GM18517 (cell line): ENCODE results near the gene ALDH1L1.
"Not testable (repeated sequence)": the region's sequence is repeated elsewhere in the genome, so short reads cannot be mapped to it uniquely, and the experiment has no call there.

ENCODE experiments used
- ATAC-seq: cut with Tn5 transposase; IDR thresholded peaks from one replicate; pipeline ENCODE4 v1.9.1; 2021; ENCODE audit warnings: mild to moderate bottlenecking, moderate library complexity; ENCODE audit not compliant: unreplicated experiment

The ALDH1L1 gene

DNA sequence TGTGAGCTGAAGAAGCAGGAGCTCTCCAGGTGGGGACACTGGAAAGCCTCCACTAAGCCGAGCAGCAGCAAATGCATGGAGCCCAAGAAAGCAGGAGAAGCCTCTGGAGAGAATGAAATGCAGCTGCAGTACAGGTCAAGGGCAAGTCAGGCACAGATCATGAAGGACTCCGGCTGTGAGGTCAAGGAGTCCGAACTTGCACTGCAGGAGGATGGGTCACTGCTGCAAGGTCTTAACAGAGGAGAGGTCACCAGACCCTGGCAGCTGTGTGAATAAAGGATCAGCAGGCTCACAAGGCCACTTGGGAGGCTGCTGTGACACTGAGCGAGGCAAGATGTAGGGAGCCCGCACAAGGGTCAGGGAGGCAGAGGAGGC lies 71.7 kb downstream of the ALDH1L1 start:
- ATAC-seq, result no peak

DNA sequence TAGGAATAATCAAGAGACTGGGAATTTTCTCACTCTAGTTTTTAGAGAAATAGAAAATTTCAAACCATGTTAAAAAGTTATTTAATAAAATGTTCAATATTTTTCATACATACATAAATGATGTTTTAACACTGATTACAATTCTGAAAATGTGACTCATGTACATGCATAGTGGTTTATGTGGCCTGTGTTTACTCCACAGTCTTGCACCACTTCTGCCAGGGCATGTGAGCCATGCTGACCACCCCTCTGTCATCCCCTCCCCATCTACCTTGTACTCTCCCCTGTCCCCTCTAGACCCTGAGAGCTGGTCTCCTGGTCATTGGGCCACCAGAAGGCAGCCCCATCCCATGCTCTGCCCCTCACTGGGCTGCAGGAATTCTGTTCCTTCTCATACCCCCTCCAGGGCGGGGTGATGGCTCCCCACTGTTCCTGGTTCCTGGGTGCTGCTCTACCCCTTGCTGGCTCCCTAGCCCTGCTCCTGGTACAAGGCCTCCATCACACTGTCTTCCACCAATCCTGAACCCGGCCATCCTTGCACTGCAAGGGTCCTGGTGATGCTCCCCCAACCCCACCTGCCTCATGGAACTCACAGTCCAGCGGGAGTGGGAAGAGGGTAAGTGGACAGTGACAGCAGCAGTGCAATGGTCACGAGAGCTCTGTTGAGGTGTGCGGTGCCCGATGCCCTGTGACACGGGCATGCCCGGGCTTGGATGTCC lies 72.3 kb downstream of the ALDH1L1 start:
- ATAC-seq, result no peak

DNA sequence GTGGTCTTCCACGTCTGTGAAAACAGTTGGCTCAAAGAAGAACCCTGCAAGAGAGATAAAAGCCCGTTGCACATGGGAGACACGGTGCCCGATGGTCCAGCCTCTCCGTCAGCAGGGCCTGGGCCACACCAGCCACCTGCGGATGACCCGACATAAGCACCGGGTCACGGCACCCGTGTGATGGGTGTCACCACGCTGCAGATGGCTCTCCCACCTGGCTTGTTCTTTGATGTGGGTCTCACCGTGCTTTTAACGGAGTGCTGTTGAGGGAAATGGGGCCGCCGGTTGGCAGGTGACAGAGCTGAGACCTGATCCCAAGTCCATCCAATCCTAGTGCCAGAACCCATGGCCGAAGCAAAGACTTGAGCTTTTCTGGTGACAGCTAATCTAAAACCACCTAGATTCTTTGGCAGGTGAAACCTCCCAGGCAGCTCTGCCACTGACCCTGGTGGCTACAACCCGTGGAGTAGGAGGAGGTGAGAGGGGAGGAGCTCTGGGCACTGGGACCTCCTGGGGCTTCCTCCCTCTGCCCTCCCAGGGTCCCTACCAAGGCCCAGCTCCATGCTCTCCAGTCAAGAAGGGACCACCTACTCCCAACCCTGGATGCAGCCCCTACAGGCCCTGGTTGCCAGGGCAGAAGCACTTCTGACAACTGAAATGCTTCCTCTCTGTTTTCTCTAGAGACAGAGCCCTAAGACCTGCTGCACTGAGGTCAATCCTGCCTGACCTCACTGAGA lies 73.0 kb downstream of the ALDH1L1 start:
- no peak for ATAC-seq

DNA sequence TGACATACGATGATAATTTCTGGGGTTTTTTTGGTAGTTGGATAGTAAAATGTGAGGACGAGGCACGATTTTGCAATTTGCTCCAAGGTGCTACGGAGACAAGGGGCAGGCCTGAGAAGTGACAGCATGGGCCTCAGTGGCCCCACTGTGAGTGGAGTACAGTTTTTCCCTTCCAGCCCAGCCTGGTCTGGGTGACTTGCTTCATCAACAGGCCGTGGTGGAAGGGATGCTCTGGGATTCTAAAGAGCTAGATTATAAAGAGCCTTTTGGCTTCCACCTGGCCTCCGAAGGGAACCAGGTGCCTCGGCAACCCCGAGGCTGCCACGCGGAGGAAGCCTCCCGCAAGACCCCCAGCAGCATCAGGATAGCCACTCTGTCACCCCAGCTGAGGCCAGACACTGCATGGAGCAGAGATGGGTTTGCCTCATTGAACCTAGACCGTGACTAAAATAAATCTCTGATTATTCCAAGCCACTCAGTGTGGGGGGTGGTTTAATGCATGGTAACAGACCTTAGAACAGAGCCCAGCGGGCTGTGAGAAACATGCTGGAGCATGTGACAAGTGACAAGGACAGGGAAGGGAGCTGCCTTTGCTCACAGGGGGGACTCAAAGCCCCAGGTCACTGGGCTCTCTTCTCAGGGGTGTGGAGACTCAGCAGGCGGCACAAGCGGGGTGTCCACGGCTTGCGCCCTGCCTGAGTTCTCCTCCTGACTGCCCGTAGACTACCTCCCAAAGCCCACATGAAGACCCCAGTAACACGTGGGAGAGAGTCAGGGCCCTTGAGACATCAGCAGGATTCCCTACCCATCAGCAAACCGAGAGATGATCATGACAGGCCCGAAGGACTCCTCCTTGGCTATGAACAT lies 73.8 kb downstream of the ALDH1L1 start:
- no peak for ATAC-seq

DNA sequence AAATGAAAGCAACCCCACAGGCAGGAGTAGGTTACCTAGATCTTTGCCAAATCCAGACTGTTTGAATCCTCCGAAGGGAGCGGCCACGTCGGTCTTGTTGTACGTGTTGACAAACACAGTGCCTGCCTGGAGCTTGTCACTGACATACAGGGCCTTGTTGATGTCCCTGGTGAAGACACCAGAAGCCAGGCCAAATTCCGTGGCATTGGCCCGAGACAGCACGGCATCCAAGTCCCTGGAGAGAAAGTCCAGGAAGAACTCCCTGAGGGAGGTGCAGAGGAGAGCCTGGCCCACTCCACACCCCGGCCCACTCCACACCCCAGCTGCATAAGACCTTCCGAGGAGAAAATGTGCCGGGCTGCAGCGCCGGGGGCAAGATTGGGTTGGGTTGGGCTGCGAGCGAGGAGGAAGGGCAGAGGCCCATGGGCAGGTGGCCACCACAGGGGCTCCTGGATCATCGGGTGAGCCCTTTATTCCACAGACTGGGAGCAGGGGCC lies 74.6 kb downstream of the ALDH1L1 start:
- ATAC-seq, result no peak

DNA sequence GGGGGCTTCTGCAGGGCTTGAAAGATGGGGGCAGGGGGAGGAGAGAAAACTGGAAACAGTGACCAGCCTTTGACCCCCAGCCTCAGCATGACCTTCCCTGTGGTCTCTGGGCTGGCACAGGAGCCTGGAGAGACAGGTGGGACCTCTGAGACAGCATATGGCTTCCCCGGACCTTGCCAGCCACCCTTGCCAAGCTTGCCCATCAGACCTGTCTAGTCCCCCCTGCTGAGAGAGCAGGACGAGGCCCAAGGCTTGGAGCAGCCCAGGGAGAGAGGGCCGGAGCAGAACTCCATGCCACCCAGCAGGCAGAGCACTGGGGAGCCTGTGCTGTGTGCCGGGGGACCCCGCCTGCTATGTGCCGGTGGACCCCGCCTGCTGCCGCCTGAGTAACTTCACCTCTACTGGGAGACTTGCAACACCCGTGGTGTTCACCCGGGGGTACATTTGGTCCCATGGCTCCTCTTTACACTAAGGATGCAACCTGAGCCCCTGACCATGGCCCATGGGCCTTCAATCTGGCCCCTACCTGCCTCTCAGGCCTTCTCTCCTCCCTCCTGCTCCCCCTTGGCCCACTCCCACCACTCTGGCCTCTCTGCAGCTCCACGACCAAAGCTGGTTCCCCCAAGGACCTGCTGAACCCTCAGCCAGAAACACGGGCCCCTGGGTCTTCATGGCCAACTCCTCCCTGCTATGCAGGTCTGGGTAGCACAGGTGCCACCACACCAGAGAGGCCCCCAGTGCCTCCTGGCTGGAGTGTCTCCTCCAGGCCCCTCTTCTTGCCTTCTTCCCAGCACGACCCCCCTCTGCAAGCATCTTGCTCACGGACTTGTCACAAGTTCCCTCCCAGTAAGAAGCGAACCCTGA lies 75.4 kb downstream of the ALDH1L1 start:
- ATAC-seq, result no peak

DNA sequence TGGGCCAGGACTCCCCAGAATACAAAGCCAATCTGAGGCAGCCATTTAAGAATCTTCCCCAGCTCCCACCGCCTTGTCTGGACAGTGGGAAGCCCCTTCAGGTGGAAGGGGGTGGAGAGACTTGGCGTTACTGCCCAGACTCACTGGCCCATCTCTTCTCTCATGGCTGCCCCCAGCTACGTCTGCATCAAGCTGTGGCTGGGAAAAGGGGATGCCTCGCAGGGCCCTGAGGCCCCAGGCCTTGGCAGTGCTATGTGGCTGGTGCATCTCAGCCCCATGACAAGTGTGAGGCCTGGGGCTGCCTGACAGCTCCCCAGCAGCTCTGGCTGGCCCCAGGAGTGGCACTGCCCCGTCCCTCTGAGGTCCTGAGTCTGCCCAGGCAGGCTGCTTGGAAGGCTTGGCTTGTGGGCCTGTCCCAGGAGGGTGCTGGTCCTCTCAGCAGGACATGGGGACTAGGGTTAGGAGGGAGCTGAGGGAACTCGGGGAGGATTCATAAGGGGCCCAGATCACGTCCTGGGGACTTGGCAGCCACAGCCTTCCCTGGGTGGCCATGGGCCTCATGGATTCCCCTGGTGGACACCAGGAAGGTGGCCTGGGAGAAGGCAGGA lies 76.3 kb downstream of the ALDH1L1 start:
- ATAC-seq, result no peak

DNA sequence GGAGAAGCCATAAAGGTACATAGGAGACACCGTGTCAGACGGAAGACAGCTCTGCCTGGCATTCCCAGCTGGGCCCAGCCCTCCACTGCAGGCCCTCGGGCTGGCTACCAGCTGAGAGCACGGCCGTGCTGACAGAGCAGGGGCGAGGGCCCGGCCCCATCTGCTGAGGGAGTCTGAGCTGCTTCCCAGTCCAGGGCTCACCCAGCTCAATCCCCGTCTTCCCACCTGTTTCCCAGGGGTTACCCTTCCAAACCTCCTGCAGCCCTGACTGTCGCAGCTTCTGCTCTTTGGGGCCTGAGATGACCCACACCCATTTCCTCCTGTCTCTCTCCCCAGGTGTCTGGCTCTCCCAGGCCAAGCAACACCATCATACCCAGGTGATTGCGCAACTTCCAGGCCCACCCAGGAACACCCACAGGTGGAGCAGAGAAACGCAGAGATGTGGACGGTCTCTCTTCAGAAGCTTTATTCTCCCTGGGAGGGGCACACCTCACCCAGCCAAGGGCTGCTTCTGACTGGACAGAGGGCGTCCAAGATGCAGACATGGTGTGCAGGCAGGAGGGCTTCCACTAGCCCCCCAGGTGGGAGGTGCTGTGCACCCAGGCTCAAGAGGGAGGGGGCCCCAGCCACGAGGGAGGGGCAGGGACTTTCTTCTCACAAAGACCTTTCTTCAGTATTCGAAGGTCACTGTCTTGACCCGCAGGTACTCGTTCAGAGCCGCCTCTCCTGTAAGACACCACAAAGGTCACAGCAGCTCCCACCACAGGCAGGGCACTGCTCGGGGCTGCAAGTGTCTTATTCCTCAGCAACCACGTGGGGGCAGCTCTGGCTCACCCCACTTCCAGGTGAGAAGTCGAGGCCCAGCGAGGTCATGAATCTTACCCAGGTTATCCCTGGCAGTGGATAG lies 77.0 kb downstream of the ALDH1L1 start:
- ATAC-seq, result no peak

DNA sequence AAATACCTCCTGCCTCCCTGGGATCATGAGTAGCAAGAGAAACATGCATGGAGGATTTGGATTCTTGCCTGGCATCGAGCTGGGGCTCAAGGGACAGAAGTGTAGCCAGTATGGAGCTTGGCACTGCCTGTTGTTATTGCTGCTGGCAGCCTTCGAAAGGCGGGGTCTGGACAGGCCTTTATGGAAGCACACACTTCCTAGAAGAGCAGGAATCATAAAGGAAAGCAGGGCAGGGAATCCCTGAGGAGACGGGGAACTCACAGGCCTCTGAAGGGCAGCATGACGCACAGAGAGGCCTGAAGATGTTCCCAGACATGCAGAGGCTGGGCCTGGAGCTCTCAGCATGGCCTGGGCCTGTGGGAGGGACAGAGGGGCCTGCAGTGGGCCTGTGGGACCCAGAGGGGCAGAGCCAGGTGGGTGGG lies 77.8 kb downstream of the ALDH1L1 start:
- ATAC-seq, result no peak

DNA sequence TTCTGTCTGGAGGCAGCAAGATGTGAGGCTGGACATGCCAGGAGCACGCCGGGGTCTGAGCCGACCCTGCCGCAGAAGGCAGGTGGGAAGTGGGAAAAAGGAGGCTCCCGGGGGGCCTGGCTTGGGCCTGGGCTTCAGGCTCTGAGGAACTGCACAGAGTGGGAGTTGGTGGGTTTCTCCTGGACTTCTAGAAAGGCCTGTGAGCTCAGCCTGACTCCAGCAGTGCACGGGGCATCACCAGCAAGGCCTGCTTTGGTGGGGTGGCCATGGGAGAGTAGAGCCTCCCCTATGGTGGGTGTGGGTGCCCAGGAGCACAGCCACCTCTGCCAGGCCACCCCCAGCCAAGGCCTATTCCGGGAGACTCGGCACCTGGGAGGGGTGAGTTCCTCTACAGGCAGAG lies 78.4 kb downstream of the ALDH1L1 start:
- ATAC-seq, result no peak

DNA sequence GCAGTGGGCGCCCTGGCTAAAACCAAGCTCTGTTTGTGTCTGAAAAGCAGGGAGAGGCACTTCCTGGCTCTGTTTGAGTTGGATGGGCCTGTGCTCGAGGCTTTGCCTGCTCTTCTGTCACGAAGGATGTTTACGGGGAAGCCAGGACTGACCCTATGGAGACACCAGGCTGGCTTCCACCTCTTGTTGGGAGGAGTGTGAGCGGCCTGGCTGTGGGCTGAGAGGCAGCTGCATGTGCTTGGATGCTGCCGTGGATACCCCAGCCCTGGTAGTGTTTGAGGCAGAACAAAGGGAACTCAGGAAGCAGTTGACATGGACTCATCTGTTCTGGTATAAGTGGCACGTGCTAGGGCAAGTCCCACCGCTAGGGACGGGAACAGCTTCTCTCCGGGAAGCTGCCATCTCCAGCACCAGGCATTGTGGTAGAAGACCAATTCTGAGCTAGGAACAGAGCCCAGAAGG lies 78.8 kb downstream of the ALDH1L1 start:
- no peak for ATAC-seq

DNA sequence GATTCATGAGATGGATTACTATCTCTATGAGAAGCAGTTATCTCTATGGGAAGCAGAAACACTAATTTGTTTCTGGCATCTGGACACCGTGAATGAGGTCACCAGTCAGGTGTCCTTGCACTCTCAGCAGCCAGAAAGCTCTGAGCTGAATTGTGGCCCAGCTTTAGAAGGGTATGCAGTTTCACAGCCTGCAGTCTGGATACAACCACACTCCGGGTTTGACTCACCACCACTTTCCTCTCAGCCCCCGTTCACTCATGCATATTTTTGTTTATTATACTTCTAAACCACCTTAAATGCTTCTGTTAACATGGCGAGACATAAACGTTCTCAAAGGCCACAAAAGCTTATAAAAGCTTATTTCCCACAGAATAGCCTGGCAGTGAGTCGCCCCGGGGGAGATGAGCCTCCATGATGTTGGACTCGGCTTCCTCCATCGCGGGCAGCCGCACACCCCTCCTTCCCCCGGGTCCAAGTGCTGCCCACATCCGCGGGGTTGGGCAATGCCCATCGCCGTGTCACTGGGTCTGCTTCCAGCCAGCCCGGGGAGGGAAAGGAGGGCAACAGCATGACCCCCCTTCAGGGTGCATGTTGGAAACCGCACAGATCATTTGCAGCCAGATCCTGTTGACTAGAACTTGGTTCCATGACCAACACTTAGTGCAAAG lies 79.6 kb downstream of the ALDH1L1 start:
- no peak for ATAC-seq

DNA sequence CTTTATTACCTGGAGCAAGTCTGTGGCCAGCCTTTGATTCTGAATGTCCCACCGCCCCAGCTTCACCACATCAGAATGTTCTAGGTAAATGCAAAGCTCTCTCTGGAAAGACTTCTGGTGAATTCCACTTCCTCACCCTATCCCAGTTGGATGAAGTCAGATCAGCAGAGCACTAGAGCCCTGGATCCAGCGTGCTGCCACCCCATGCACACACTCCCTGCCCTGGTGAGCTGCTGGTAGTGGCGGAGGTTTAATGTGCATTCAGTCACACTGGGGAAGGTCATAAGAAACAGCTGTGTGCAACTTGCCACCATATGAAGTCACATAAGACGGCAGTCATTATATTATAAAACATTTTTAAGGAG lies 80.1 kb downstream of the ALDH1L1 start:
- no peak for ATAC-seq

DNA sequence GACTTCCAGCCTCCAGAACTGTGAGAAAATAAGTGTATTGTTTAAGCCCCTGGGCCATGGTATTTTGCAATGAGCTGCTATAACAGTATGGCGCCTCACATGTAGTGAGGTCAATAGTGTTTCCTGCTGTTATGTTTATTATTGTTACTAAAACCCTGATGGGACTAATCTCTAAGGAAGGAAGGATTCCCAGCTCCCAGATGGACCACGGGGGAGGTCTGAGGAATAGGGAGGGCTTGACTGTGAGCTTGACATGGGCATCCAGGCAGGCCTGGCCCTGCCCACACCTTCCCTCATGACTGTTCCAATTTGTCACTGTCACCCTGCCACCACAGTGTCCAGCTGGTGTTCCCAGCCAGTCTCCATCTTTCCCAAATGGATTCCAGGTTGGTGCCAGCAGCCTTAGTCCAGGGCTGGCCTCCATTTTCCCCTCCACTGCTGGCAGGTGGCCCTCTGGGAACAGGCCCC lies 82.0 kb downstream of the ALDH1L1 start:
- no peak for ATAC-seq

DNA sequence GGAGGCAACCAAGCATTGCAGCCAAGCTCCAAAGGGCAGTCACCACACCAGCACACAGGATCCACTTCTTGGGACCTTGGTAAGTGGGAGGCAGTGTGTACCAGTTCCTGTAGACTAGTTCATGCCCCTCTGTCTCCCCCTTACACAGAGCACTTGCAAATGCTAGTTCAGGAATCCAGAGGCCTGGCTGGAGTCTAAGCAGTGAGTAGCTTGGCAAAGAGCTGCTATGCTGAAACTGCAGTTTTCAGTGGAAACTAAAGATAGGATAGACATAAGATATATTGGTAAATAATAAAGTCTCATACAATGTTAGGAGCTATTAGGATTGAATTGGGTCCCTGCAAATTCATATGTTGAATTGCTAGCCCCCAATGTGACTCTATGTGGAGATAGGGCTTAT lies 82.6 kb downstream of the ALDH1L1 start:
- ATAC-seq, result no peak

DNA sequence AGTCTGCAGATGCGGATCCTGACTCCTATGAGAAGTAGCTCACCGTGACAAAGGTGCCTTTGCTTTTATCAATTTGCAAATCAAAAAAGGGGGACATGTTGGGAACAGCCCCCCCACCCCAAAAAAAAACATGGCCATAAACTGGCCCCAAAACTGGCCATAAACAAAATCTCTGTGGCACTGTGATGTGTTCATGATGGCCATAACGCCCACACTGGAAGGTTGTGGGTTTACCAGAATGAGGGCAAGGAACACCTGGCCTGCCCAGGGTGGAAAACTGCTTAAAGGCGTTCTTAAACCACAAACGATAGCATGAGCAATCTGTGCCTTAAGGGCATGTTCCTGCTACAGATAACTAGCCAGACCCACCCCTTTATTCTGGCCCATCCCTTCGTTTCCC lies 84.1 kb downstream of the ALDH1L1 start:
- not testable (repeated sequence) for ATAC-seq

DNA sequence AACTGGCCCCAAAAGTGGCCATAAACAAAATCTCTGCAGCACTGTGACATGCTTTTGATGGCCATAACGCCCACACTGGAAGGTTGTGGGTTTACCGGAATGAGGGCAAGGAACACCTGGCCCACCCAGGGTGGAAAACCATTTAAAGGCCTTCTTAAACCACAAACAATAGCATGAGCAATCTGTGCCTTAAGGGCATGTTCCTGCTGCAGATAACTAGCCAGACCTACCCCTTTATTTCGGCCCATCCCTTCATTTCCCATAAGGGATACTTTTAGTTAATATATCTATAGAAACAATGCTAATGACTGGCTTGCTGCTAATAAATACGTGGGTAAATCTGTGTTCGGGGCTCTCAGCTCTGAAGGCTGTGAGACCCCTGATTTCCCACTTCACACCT lies 88.3 kb downstream of the ALDH1L1 start:
- ATAC-seq, result not testable (repeated sequence)

DNA sequence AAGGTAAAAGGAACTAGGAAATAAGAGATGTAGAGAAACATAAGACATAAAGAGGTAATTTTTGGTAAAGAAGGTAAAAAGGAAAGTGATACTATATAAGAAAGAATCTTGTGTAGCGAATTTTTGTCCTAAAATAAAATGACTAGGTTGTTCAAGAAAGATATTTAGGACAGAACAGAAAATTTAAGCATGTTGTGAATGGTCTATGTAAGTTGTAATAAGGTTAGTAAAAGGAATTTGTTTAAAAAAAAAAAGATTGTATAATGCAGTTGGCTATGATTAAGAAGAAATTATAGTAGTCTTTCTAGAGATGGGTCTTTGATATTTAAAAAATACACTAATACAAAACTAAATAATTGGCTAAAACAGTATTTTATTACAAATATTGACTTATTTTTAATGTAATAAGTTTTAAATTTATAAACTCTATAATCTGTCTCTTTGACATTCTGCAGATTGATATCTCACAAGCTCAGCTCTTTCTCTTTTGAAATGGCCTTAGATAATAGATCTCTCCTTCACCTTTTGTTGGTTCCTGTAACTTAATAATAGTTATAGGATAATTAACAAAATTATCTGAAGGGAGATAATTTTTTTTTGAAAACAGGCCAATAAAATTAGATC lies 92.7 kb downstream of the ALDH1L1 start:
- no peak for ATAC-seq
